Activated CD4-positive, alpha-beta T cell treated with anti-CD3 and anti-CD28 coated beads, Interleukin-2, amount 50 U/mL, for 1 hour (primary cell): ENCODE measurements around the gene GALNT16.

Source experiments
- DNase-seq: peaks from one replicate; pipeline ENCODE4 v3.0.0-alpha.2; 2020

The GALNT16 gene

DNA sequence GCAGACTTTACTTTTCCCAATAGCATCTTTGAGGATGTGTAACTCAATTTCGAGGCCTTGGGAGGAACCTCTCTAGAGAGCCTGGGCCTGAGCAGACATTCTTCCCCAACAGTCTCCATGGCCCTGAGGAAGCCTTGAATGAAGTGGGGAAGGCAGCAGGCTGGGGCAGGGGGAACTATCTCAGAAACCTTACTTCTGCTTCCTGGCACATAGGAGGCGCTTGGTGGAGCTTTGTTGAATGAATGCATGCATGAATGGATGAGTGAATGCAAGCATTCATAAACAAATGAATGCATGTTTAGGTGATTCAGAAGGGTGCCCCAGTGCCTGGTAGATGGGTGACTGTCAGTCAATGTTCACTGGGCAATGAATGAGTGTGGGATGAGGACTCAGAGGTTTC lies 58.3 kb downstream of the GALNT16 start:
- no peak for DNase-seq

DNA sequence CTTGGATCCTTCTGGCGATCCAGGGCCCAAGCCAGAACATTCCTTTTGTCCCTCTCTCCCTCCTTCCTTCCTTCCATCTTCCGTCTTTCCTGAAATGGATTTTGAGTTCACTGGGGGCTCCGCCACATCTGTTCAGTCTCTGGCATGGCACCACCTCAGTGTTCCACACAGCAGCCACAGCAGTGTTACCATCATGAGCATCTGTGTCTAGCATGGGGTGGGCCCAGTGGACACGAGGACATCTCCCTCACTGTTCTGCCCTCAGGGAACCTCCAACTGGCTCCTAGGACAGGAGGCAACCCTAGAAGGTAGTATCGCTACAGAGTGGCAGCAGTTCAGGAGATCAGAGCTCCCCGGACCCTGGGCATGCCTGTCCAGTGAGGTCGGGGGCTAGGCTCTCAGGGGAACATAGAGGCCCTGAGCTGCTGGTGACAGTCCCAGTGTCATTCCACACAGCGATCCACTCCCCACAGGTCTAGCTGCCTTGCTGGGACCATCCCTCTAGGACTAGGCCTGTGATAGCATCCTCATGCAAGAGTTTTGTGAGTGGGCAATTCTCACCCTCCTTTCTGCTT lies 59.0 kb downstream of the GALNT16 start:
- DNase-seq, result no peak

DNA sequence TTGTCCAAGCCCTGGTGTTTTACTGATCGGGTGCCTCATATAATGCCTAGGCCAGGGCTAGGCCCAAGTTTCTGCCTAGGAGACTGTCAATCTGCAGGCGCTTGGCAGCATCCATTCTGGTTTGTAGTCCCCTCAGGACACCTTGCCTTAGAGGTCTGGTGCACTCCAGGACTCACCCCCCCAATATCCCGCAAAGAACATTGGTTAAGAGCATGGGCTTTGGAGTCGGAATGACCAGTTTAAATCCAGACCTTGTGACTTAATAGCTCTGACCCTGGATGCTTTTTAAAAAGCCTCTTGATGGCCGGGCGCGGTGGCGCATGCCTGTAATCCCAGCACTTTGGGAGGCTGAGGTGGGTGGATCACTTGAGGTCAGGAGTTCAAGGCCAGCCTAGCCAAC lies 60.0 kb downstream of the GALNT16 start:
- no peak for DNase-seq

DNA sequence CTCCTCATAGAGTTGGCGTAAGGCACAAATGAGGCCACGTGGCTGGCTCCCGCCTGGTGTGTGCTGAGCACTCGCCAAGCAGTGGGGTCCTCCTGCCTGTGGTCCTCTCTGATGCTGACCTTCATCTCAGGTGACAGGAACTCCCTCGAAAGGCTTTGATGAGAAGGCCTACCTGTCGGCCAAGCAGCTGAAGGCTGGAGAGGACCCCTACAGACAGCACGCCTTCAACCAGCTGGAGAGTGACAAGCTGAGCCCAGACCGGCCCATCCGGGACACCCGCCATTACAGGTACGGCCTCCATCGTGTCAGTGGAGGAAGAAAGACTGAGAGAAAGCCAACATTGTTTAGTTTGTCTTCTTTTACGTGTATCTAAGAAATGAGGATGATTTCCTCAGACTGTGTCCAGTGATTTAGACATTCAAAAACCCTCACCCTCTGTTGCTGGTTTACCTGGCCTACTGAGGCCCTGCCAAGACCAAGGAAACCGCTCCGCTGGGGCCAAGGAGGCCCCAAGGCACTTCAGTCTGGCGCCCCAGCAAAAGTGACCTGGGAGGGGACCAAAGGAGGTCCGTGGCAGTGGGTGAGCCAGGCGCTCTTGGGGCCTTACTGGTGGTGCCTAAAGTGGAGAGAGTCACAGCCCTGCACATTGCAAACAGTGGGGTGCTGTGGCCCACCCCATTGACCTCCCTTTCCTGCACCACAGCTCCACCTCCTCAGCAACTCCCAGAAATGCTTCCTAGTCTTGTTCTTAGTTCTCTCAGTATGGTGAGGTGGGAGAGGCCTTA lies 60.8 kb downstream of the GALNT16 start:
- DNase-seq, result no peak

DNA sequence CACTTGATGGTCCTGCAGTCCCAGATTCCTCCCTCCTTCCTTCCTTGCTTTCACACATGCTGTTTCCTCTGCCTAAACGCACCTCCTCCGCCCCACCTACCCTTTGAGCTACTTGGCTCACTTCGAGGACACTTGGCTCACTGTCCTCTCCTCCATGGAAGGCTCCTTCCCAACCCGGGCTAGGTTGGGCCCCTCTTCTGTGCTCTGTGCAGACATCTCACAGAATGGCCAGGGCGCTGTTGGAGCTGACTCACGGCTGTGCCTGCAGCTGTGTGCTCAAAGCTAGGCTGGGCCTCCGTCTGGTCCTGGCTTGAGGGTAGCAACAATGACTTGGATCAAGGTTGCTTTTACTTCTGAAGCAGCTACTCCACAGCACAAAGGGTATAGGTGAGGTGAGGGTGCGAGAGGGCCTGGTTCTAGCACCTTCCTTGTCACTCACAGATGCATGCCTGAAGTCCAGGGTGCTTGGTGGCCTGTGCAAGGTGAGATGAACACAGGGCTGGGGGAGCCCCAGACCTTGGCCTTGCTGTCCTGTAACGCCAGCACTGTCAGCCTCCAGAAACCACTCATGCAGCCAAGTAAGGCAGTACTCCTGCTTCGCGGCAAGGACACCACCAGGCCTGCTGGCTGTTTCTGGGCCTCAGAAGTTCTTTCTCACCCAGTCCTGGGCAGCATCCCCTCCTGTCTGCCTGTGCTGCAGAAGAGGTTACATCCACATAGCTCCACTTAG lies 61.8 kb downstream of the GALNT16 start:
- DNase-seq, result no peak

DNA sequence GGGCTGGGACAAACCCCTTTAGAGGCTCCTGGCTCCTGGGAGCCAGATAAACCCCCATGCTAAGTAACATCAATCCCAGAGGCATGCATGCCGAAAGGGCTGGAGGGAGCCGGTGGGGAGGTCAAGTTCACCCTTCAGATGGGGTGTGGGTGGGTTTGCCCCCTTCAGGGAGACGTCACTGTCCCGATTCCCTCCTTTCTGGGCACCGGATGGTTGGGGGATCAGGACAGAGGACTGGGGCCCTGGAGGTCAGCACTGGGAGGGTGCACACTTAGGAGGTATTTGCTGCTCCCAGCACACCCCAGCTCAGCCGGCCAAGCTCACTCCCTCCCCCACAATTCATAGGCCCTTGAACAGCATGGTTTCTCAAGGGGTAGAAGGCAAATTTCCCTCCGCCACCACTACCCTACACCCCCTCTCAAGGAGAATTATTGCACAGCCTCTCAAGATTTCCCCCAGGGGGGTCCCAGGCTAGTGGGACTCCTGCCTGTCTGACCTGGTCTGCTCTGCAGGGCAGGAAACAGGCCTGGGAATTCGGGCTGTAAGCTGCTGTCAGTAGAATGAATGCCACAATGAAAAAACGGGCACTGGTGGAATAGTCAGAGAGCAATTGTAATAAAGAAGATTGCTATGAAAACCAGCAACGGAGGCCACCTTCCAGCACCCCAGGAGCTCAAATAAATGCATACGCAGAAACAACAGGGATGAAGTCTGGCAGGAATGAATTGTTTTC lies 63.5 kb downstream of the GALNT16 start:
- DNase-seq, result no peak

DNA sequence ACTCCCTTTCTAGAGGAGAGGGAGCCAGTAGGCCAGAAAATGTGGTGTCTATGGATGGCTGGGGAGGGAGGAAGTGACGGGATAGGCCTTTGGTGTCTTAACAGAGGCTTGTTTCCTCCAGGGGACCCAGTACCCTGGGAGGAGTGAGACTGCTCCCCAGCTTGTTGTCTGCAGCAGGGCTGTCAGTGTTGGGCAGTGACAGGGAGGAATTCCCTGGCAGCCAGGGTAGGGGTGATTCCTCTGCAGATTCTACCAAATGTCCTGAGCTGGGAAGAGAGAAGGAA lies 64.0 kb downstream of the GALNT16 start:
- DNase-seq, result no peak

DNA sequence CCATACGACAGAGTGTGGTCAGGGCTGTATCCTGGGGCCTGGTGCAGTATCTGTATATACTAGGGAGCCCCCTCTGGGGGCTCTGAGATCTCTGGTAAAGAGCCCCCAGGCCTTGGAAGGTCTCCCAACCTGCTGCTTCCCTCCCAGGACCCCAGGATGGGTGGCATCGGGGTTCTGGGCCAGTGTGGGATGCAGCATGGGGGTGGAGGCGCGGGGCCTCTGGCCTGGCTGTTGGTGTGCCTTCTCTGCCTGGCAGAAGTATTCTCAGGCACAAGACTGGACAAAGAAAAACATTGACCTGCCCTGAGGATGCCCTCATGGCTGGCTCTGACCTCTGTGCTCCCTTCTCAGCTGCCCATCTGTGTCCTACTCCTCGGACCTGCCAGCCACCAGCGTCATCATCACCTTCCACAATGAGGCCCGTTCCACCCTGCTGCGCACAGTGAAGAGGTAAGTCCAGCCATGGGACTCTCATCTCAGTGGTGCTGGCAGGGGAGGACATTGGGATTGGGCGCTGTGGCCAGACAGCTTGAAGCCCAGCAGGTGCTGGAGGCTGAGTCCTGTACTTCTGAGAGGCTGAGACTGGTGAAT lies 64.5 kb downstream of the GALNT16 start:
- DNase-seq, result no peak

DNA sequence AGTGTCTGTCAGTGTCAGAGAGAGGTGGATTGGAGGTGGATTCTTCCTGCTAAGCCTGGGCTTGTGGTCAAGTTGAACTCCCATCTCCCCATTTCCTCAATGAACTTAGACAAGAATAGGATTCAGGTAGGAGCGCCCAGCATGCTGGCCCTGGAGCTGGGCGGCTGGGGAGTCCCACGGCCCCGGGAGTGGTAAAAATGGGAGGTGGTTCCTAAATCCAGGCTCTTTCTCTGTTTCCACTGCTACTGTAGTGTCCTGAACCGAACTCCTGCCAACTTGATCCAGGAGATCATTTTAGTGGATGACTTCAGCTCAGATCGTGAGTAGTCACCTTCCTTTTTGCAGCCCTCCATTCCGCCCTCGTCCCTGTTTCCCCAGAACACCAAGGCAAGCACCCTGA lies 65.1 kb downstream of the GALNT16 start:
- no peak for DNase-seq

DNA sequence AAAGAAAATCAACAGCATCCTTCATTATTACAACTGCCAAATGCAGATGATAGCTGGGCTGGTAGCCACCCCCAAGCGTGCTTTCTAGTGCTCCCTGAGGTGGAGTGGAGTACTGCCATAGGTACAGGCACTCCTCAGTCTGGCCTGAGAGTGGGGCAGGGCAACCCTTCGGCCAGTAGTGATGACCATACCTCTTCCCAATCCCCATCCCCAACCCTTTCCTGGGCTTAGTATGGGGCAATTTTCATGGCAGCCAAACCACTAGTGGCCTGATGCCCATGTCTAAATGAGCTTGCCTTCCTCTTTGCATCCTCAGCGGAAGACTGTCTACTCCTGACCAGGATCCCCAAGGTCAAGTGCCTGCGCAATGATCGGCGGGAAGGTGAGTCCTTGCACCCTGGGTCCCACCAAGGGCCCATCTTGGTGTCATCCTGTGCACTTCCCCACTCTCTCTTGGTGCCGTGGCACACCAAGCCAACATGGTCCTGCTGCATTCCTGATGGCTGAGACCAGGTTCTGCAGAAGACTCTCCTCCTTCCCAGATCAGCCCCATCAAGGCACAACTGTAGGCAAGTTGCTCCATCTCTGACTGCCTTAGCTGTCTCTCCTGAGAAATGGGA lies 65.8 kb downstream of the GALNT16 start:
- DNase-seq, result no peak

DNA sequence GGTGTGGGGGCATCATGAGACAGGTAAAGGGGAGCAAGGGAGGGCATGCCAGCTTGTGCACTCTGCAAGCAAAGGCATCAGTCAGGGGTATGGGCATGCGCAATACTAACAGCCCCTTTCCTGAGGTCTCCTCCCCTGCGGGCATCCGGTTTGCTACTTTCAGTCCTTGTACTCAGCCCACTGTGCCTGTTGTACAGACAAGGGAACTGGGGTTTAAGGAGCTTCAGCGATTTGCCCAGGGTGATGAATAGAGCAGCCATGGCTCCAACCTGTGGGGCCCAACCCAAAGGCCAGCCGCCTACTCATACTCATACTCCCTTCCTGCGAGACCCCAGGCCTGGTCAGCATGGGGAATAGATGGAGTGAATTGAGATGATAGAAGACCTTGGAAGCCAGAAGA lies 66.7 kb downstream of the GALNT16 start:
- DNase-seq, result no peak

DNA sequence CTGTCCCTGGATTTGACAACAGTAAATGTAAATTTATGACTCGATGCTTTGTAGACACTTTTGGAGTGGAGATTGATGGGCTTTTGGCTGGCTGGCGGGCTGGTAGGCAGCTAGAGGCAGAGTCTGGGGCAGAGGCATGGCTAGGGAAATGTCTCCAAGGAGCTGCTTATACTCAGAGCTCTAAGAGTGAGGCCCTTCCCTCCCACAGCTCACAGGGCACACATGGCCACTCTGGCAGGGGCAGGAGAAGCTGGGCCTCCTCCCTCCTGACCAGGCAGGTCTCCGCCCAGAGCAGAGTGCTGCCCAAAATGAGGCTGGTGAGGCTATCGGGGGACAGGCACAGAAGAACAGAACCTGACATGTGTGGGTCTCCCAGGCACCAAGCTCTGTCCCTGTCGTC lies 67.5 kb downstream of the GALNT16 start:
- DNase-seq, result no peak

DNA sequence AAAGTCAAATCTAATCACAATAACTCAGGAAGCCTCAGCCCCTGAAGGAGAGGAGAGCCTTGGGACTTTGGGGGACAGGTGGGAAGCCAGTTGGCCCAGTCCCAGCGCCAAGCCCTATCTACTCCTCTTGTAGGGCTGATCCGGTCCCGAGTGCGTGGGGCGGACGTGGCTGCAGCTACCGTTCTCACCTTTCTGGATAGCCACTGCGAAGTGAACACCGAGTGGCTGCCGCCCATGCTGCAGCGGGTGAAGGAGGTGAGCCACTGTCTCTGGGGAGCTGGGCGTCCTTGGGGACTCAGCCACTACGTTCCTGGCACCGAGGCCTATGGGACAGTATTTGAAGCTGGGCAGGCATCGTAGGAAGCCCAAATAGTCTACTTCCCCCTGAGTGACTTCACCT lies 68.4 kb downstream of the GALNT16 start:
- DNase-seq, result no peak

DNA sequence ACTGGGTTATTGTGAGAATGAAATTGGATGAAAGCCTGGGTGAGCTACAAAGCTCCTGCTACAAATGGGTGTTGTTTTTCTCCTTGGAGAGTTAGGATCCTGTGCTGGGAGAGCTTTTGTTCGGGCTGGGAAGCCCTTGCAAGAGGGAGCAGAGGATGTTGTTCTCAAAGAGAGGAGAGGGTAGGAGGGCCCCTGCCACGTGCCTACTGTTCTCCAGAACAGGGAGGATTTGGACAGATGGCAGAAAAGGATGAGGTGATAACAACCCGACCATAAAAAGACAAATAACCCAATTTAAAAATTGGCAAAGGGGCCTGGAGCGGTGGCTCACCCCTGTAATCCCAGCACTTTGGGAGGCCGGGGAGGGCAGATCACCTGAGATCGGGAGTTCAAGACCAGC lies 68.8 kb downstream of the GALNT16 start:
- no peak for DNase-seq

DNA sequence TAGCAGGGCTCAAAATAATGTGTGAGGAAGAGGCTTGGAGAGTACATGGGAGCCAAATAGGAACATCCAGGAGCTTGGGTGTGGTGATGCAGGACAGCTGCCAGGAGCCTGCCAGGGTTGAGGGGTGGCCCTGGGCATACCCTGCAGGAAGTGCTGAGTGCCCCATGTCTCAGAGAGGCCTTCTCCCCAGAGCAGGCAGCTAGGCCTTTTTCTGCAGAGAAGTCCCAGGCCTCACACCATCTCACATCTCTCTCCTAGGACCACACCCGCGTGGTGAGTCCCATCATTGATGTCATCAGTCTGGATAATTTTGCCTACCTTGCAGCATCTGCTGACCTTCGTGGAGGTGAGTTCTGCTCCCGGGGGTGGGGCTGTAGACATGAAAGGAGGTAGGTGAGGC lies 71.2 kb downstream of the GALNT16 start:
- no peak for DNase-seq

DNA sequence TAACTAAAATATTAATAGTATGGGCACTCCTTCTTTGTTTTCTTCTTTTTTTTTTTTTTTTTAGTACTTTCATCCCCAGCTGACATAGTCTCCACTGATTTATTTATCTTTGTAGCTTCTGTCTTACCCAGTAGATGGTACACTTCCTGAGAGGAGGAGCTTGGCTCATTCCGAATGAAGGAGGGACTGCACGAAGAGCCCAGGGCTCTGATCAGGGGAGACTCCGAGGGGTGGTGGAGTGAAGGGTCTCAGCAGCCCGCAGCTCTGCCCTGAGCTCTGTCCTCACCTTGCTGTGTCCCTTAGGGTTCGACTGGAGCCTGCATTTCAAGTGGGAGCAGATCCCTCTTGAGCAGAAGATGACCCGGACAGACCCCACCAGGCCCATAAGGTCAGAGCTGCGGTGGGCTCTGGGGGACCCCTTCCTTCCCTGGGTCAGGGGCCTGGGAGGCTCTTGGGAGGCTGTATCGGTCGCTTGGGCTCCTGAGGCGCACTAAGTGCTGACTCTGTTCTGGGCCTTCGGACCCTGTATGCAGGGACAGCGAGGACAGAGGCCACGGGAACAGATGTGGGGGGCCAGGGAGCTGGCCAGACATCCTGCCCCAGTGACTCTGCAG lies 72.9 kb downstream of the GALNT16 start:
- no peak for DNase-seq

DNA sequence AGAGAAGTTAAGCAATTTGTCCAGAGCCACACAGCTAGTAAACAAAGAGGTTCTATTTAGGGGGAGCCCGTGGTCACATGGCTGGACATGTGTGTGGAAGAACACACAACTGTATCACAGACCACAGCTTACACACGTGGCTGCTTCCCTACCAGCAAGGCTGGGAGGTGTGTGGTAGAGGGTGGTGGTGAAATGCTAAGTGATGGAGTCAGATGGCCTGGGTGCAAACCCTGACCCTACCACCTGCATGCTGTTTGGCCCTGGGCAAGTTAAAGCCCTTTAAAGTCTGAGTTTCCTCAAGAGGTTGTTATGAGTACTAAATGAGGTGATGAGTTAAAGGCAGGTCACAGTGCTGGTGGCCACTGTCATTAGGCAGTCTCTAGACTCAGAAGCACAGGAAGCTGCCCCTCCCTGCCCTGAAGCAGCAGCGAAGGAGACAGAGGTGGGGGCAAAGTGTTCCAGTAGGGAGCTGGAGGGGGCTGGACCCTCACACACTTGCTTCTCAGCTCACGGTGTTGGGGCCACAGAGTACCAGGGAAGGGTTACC lies 73.9 kb downstream of the GALNT16 start:
- DNase-seq, result no peak

DNA sequence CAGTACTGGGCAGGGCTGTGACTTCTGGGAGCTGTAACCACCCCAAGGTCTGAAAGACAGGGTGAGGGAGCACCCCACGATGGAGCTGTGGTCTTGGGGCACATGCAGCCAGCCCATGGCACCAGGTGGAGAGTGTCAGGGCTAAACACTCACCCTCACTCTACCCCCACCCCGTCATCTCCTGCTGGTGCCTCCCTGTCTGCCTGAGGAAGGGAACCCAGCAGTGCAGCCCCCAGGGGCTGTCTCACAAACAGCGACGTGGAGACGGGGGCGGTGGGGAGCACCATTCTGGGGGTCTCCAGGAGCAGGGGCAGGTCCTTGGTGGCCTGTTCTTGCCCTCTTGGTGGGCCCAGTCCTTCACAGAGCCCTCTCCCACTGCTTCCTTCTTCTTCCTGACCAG lies 74.6 kb downstream of the GALNT16 start:
- DNase-seq, result no peak

DNA sequence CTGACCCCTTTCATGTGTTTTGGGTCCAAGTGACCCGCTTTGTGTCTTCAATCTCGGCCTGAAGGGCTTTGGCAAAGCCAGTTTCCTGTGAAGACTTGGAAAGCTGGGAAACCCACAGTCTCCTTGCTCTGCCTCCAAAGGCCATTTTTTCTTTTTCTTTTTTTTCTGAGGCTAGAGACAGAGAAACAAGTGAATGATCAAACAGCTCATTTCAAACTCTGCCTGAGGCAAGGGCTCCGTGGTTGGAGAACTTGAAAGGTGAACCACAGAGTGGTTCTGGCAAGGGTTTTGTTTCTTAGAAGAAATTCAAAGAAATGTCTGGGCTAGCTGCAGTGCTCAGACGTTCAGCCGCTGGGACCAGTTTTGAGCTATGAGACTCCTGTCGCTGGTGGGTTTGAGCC lies 75.4 kb downstream of the GALNT16 start:
- no peak for DNase-seq

DNA sequence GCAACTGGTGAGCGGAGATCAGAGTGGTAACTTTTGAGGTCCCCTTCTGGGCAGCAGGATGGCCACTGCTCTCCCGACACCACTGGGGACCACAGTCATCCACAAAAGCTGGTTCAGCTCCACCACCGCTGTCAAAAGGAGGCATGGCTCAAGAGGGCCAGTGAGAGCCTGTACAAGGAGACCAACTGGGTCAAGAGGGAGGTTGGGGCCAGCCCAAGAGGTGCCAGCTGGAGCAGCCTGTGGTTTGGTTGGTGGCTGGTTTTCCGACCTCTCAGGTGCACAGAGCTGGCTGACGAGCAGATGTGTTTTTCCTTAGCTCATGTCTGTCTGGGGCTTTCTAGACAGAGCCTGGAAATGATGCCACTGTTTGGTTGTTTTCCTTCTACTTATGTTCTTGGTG lies 78.0 kb downstream of the GALNT16 start:
- DNase-seq, result no peak

DNA sequence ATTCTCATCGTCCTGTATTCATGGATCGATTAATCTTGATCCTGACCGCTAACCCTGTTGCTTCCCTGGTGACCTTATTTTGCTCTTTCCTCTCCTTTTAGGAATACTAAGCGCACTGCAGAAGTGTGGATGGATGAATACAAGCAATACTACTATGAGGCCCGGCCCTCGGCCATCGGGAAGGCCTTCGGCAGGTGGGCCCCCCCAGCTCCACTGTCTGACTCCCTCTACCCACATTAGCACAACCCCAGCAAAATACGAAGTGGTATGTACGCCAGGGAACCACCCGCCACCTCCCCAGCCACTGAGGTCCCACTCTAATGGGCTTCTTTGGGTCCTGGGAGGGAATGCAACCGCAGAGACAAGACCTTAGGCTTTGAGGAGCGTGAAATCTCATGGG lies 79.5 kb downstream of the GALNT16 start:
- DNase-seq, result no peak

DNA sequence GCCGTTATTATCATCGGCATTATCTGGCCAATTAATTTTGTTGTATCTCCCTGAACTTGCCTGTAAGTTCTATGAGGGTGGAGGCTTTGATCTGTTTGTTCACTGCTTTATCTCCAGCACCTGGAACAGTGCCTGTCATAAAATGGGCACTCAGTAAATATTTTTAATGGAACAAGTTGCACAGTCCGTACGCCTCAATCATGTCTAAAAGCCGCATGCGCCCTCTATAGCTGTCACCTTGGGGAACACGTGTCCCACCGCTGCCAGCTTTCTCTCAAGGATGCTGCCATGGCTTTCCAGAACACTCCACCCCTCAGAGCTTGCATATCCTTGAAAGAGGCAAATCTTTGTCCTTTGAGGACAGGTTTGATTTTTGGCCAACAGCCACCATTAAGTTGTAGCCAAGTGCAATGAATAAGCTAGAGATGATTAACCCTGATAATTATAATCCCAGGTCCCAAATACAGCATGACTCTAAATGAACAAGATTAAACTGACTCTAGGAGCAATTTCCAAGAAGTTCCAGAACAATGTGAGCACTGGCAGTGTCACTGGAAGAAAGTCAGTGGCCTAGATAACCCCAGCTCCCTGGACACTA lies 83.1 kb downstream of the GALNT16 start:
- DNase-seq, result no peak
